Smooth muscle cell (in vitro differentiated cells): ENCODE measurements around the gene INA. TPM values are rescaled to one million over a fixed set of nuclear protein-coding genes. Genes with fewer than 3 reads are reported as not detected.
"Not testable (repeated sequence)": the region's sequence is repeated elsewhere in the genome, so short reads cannot be mapped to it uniquely, and the experiment has no call there.

Experiments
- DNase-seq: peaks from one replicate; lab custom pipeline; 2025; ENCODE audit not compliant: unreplicated experiment; lab: John Stamatoyannopoulos, UW
- H2AFZ ChIP-seq: fragments of 200-600 bp; sonication (generic); 2 replicates; pipeline ENCODE4 v1.6.0; 2016; ENCODE audit warnings: antibody characterized with exemption, low read depth, mild to moderate bottlenecking
- H3F3A ChIP-seq: fragments of 200-600 bp; sonication (generic); 2 replicates; pipeline ENCODE4 v1.6.0; 2017; ENCODE audit warnings: antibody characterized with exemption, low read depth
- H3K27ac ChIP-seq: fragments of 200-600 bp; sonication (generic); 2 replicates; pipeline ENCODE4 v1.5.1; 2016; ENCODE audit warnings: low read depth, mild to moderate bottlenecking
- H3K27me3 ChIP-seq: fragments of 200-600 bp; sonication (generic); 2 replicates; pipeline ENCODE4 v1.6.1; 2016; ENCODE audit warnings: low read depth, mild to moderate bottlenecking
- H3K36me3 ChIP-seq: fragments of 200-600 bp; sonication (generic); 2 replicates; pipeline ENCODE4 v1.5.1; 2016; ENCODE audit warnings: low read depth
- H3K4me1 ChIP-seq: fragments of 200-600 bp; sonication (generic); 2 replicates; pipeline ENCODE4 v1.5.1; 2016; ENCODE audit warnings: low read depth
- H3K4me2 ChIP-seq: fragments of 200-600 bp; sonication (generic); 2 replicates; pipeline ENCODE4 v1.6.0; 2016; ENCODE audit warnings: mild to moderate bottlenecking
- H3K4me3 ChIP-seq: fragments of 200-600 bp; sonication (generic); 2 replicates; pipeline ENCODE4 v1.5.1; 2016; ENCODE audit warnings: mild to moderate bottlenecking
- H3K79me2 ChIP-seq: fragments of 200-600 bp; sonication (generic); 2 replicates; pipeline ENCODE4 v1.6.0; 2016; ENCODE audit warnings: low read depth, mild to moderate bottlenecking
- H3K9ac ChIP-seq: fragments of 200-600 bp; sonication (generic); 2 replicates; pipeline ENCODE4 v1.6.0; 2016; ENCODE audit warnings: low read depth
- H3K9me3 ChIP-seq: fragments of 200-600 bp; sonication (generic); replicated peaks from 2 replicates; pipeline ENCODE4 v1.5.1; 2016; ENCODE audit warnings: low read depth
- H4K20me1 ChIP-seq: fragments of 200-600 bp; sonication (generic); 2 replicates; pipeline ENCODE4 v1.6.0; 2016; ENCODE audit warnings: low read depth
- WGBS: methylation state at CpG from one replicate; pipeline ENCODE4 v1.1.7; 2016; ENCODE audit warnings: low lambda C conversion rate; 5-methylcytosine and 5-hydroxymethylcytosine counted together
- polyA plus RNA-seq: library from polyadenylated mRNA; unstranded; fragments of >200 nt; fragmentation: Nextera tagmentation; extraction: Ambion mirVana; gene quantifications from 2 replicates; pipeline ENCODE4 v1.2.1, GENCODE V29; 2016
- total RNA-seq: library from RNA; depleted of rRNA; stranded (reverse); fragments of >200 nt; gene quantifications from 2 replicates; pipeline ENCODE4 v1.2.3, GENCODE V29; 2014
- TF ChIP-seq, protein P1 (sequence below): fragments of 200-600 bp; sonication (generic); IDR thresholded peaks from 2 replicates; pipeline ENCODE4 v1.5.1; 2017; ENCODE audit warnings: borderline replicate concordance, mild to moderate bottlenecking, antibody characterized with exemption; ENCODE audit not compliant: insufficient read depth, poor library complexity, severe bottlenecking

The INA gene
- total and polyA plus RNA-seq, 2 experiments from 2014 or later: 1.7 to 5.0 TPM

DNA sequence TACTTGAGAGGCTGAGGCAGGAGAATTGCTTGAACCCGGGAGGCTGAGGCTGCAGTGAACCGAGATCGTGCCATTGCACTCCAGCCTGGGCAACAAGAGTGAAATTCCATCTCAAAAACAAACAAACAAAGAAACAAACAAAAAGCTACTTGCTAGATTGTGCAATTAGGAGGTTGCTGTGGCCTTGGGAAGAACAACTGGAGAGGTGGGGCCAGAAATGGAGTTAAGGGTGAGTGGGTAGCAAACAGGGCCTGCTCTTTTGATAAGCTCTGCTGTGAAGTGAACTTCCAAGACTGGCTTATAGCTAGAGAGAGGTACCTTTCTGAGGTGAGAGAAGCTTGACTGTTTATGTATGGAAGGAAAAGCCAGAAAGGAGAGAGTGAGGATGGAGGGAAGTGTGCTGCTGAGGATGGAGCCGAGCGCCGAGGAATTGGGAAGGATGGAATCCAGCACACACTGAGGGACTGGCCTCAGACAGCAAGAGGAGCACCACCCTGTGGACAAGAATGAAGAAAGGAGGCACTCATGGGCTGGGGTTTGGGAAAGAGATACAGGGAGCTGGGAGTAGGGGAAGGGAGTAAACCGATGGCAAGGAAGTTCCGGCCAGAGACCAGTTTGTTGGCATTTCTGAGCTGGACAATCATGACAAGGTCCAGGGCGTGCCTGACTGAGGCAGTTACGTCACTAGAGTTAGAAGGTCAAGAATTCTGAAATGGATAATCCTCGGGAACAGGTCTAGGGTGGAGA is 38.3 kb upstream of the INA start:
- Histone ChIP-seq H3K36me3 (no peaks in the 10 kb centered on the region), H3K27ac (peak overlapping the region; percentile 75), H3K4me1 (peaks cover 4% of the 10 kb centered on the region), H4K20me1 (no peaks in the 10 kb centered on the region), H3K27me3 (no peaks in the 10 kb centered on the region), H3F3A (peaks cover 6% of the 10 kb centered on the region), H3K4me3 (no peak overlapping the region), H3K4me2 (no peak overlapping the region), H3K79me2 (no peaks in the 10 kb centered on the region), H3K9me3 (no peaks in the 10 kb centered on the region), H3K9ac (no peak overlapping the region), H2AFZ (peak overlapping the region; percentile 5)
- TF ChIP-seq, protein P1, sequence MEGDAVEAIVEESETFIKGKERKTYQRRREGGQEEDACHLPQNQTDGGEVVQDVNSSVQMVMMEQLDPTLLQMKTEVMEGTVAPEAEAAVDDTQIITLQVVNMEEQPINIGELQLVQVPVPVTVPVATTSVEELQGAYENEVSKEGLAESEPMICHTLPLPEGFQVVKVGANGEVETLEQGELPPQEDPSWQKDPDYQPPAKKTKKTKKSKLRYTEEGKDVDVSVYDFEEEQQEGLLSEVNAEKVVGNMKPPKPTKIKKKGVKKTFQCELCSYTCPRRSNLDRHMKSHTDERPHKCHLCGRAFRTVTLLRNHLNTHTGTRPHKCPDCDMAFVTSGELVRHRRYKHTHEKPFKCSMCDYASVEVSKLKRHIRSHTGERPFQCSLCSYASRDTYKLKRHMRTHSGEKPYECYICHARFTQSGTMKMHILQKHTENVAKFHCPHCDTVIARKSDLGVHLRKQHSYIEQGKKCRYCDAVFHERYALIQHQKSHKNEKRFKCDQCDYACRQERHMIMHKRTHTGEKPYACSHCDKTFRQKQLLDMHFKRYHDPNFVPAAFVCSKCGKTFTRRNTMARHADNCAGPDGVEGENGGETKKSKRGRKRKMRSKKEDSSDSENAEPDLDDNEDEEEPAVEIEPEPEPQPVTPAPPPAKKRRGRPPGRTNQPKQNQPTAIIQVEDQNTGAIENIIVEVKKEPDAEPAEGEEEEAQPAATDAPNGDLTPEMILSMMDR: no peak
- no peak for DNase-seq
- WGBS: 56% methylated on average over 11 of the region's 11 CpGs

DNA sequence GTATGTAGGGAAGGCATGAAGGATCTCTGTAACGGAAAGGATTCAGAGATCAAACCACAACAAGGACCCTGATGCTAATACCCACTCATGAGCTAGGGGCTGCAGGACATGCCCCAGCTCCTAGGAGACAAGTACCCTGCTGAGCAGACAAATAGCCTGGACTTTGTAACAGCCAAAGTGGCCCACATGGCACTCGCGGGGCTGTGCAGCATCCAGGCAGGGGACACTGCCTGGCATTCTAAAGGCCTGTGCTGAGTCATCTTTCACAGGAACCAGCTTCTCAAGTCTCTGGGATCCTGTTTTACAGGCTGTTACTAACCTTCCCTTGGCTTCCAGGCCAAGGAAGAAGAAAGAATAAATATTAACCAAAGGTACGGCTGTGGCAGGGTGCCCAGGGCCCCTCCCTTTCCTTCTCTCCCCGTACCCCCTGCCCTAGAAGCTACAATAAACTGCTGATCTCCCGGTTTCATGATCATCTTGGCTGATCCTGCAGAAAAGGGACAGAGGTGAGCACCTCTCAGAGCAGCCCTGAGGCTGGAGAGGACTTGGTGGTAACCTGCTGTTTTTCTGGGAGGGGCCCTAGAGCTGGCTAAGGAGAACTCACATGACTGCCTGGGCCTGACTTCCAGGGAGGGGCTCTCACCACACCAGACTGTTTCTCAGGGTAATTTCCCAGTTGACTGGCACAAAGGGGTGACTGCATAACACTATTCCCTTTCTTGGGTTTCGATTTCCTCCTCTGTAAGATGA is 35.5 kb upstream of the INA start:
- Histone ChIP-seq H3K4me3 (no peak overlapping the region), H4K20me1 (no peaks in the 10 kb centered on the region), H3K4me2 (peak overlapping the region; percentile 53), H3K79me2 (no peaks in the 10 kb centered on the region), H3K9me3 (no peaks in the 10 kb centered on the region), H3K36me3 (no peaks in the 10 kb centered on the region), H3K27me3 (no peaks in the 10 kb centered on the region), H3F3A (peaks cover 6% of the 10 kb centered on the region), H3K4me1 (peaks cover 4% of the 10 kb centered on the region), H2AFZ (peak overlapping the region; percentile 44), H3K27ac (peak overlapping the region; percentile 75), H3K9ac (peak overlapping the region; percentile 25)
- peak; percentile 8 for DNase-seq
- 33% methylated on average over 7 of the region's 7 CpGs for WGBS
- TF ChIP-seq, protein P1: no peak

DNA sequence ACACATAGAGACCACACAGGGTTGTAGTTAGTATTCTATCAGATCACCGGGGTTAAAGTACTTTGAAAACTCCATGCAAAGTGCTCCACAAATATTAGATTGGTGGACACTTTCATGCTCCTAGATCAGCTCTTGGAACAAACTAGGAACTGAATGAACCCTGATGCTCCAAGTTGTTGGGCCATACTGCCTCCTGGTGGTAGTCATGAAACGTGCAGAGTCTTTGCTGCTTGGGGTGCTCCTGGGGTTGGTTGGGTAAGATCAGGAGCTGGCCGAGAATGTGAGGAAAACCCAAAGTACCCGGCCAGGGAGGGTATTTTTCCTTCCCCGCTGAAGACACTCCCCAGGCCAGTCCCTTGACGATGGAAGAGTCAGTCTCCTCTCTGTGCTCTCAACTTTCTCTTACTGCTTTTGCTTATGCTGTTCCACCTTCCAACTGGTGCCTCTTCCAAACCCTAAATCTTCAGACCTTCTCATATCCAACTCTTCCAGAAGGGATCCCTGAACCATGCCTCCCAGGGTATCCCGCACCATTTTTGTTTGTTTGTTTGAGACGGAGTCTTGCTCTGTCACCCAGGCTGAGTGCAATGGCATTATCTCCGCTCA is 32.2 kb upstream of the INA start:
- Histone ChIP-seq H3K27me3 (no peaks in the 10 kb centered on the region), H3K4me2 (no peak overlapping the region), H3K79me2 (no peaks in the 10 kb centered on the region), H3K4me3 (no peak overlapping the region), H3K27ac (no peak overlapping the region), H3K36me3 (no peaks in the 10 kb centered on the region), H3K9ac (no peak overlapping the region), H3K9me3 (no peaks in the 10 kb centered on the region), H3F3A (peaks cover 6% of the 10 kb centered on the region), H3K4me1 (peaks cover 4% of the 10 kb centered on the region), H4K20me1 (no peaks in the 10 kb centered on the region), H2AFZ (no peak overlapping the region)
- peak; percentile 13 for DNase-seq
- TF ChIP-seq, protein P1: peak; percentile 78
- WGBS: 40% methylated on average over 9 of the region's 9 CpGs

DNA sequence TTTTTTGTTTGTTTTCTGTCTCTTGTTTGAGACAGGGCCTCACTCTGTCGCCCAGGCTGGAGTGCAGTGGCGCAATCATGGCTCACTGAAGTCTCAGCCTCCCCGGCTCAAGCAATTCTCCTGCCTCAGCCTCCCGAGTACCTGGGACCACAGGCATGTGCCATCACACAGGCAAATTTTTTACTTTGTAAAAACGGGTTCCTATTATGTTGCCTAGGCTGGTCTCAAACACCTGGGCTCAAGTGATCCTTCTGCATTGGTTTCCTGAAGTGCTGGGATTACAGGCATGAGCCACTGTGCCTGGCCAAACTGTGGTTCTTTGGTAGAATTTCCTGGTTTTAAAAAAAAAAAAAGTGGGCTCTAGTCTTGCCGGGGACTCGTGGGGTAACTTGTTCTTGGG is 31.4 kb upstream of the INA start, which contains the start of gene RPEL1:
RPEL1 (plus strand) TSS at position 301 of the 400 bp plus-strand sequence. CDS start 110 bp downstream, outside the sequence.
- H3K4me2 ChIP-seq, H2AFZ ChIP-seq, H3K36me3 ChIP-seq, DNase-seq, H3K27ac ChIP-seq, H3K27me3 ChIP-seq, H3K4me1 ChIP-seq, H3K9ac ChIP-seq, H3K79me2 ChIP-seq, H3K4me3 ChIP-seq, H4K20me1 ChIP-seq, H3F3A ChIP-seq, H3K9me3 ChIP-seq: not testable (repeated sequence)
- 93% methylated on average over 7 of the region's 7 CpGs for WGBS
